Measurements from ENCODE around the gene SLC6A6. TPM values are rescaled to one million over a fixed set of nuclear protein-coding genes. Genes with fewer than 3 reads are reported as not detected.
"Not testable (repeated sequence)": the region's sequence is repeated elsewhere in the genome, so short reads cannot be mapped to it uniquely, and the experiment has no call there.

Gene SLC6A6
- total RNA-seq, 1 donor from 2014 or later, result 354 TPM

DNA sequence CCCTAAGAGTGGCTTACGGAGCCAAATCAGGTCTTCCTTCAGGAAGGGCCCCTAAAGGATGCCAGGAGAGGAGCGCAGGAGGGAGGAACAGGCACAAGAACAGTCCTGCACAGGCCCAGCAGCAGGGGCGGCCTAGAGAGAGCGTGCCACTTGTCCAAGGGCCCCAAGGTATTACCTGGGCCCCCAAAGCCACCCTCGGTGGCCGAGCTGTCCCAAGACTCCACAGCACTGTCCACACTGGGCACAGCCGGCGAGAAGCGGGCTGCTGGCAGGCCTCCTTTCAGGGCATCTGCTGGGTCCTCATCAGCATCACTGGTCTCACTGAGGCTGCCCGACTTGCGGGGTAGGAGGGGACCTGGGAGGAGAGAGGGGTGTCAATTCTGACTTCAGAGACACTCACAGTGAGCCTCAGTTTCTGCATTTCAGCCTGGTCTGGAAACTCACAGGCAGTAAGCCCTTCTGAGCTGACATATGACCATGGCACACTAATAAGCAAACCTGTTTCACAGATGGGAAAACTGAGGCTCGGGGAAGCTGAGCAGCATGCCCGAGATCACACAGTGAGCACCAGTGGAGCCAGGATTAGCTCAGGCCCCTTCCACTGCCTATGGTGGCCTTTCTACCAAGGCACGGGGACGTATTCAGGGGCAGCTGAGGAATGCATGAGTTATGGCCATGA, 104.4 kb downstream of the SLC6A6 start:
- no peak for DNase-seq (ENCODE audit: low read depth)

GRCh38 chr3:14507305-14507741, 104.9 kb downstream of the SLC6A6 start:
- no peak for DNase-seq (ENCODE audit: low read depth)

GRCh38 chr3:14507757-14508504, 105.5 kb downstream of the SLC6A6 start:
- DNase-seq (ENCODE audit: low read depth), result no peak

DNA sequence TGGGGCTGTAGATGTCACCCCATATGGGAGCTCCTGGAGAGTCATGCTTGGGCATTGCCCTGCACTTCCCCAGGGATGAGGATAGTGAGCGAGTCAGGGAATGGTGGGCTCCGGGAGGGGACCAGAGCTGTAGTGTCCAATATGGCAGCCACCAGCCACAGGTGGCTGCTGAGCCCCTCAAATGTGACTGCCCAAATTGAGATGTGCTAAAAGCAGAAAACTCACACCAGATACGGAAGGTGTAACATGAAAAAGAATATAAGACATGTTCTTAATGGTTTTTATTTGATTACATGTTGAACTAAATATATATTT, 106.1 kb downstream of the SLC6A6 start:
- no peak for DNase-seq (ENCODE audit: low read depth)

DNA sequence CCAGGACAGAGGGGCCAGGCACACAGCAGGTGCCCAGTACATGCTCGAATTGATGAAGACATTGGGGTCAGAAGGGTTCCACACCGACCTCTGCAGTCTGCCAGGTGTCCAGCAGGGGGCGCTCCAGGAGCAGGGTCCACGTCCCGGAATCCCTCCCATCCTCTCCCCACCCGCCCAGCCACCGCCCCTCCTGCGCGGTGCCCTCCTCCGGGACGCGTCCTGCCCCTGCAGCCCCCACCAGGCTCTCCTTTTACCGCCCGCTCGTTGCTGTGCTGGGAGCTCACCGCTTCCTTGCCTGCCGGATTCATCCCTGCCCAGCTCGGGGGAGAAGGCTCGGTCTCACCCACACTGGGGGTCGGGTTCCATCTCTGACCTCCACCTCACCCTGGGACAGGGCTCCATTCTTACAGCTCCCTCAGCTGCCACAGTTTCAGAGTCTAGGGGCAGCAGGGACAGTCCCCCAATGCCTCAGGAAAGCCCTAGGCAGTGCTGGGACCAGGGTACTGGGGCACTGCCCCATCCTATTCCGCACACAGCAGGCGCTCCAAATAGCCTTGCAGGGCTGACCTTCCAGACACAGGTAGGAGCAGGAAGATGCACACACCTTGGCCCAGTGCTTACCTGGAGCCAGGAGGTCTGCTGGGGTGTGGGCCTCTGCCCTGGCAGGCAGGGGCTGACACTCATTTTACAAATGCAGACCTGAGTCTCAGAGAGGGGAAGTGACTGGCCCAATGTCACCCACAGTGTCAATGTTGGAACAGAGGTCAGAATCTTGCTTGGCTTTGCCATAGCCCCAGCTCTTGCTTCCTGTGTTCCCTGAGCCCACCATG, 106.8 kb downstream of the SLC6A6 start:
- no peak for DNase-seq (ENCODE audit: low read depth)

- no peak for DNase-seq (ENCODE audit: low read depth)
Measured at GRCh38 chr3:14509796-14510100, 107.3 kb downstream of the SLC6A6 start.

DNA sequence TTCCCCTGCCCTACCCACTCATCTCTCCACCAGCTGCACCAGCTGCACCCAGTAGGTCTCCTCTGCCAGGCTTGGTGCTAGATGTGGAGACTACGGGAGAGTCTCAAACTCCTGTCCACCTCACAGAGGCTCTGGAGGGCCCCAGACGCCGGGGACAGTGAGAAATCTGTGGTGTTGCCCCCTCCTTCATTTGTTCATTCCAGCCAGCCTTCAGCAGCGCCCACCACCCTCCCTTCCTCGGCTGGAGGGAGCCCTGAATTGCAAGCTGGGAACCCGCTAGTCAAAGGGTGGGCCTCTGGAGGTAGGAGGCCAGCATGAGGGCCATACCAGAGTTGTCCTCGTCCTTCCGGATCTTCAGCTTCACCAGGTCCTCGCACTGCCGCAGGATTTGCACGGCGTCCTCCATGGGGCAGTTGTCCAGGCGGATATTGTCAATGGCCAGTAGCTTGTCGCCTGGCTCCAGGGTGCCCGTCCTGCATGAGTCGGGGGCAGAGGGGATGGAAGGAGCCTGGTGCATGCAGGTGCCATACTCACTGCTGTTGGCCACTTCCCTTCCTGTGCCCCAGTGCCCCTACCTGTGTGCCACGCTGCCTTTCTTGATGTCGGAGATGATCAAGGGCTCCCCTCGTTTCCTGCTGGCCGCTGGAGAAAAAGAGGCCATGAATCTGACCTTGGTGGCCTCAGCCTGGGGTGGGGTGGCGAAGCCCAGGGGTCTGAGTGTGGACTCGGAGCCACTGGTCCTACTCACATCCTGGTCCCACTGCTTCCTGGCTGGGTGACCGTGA, 108.6 kb downstream of the SLC6A6 start:
- no peak for DNase-seq (ENCODE audit: low read depth)

DNA sequence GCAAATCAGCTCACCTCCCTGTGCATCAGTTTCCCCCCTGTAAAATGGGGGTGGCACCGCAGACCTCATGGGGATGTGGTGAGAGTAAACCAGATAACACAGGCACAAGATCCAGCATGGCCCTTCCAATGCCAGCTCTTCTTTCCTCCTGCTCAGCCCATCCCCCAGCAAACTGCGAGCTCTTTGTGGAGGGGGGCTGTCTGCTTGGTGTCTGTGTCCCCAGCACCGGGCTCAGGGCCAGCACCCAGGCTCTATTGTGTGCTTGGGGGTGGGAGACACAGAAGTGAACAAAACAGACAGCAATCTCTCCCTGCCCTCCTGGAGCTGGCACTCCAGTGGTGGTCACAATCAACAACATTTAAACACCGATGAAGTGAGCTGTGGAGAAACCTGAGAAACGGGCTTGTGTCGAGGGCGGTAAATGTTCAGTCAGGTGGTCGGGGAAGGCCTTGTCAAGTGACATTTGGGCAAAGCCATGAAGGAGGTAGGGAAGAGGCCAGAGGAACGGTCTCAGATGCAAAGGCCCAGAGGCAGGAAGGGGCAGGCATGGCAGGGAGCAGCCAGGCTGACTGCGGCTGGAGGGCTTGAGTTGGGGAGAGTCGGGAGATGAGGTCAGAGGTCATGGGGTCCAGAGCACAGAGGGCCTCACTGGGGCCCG, 109.3 kb downstream of the SLC6A6 start:
- DNase-seq (ENCODE audit: low read depth), result no peak

DNA sequence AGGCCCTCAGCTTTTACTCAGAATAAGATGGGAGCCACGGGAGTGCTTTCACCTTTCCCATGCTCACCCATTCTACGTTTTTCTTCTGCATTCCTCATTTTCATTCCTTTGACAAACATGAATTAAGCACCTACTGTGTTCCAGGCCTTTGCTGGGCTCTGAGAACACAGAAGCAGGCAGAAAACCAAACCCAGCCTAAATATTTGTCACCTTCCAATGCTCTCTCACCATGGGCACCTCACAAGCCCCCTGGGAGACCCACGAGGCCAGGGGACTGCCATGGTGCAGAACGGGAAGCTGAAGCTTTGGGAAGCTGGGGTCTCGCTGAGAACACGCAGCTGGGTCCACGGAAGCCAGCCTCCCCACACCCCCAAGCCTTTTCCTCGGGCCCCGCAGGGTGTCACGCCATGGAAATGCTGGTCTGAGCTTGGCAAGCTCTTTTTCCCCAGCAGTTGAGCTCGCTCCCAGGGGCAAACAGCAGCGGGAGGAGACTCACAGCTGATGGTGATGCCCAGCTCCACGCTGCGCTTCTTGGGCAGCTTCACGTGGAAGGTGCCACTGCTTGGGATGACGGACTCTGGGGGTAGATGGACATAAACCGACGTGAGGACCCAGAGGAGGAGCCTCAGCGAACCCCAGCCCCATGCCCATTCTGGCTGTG, 110.0 kb downstream of the SLC6A6 start:
- no peak for DNase-seq (ENCODE audit: low read depth)

- no peak for DNase-seq (ENCODE audit: low read depth)
Measured at GRCh38 chr3:14512942-14513327, 110.5 kb downstream of the SLC6A6 start.

DNA sequence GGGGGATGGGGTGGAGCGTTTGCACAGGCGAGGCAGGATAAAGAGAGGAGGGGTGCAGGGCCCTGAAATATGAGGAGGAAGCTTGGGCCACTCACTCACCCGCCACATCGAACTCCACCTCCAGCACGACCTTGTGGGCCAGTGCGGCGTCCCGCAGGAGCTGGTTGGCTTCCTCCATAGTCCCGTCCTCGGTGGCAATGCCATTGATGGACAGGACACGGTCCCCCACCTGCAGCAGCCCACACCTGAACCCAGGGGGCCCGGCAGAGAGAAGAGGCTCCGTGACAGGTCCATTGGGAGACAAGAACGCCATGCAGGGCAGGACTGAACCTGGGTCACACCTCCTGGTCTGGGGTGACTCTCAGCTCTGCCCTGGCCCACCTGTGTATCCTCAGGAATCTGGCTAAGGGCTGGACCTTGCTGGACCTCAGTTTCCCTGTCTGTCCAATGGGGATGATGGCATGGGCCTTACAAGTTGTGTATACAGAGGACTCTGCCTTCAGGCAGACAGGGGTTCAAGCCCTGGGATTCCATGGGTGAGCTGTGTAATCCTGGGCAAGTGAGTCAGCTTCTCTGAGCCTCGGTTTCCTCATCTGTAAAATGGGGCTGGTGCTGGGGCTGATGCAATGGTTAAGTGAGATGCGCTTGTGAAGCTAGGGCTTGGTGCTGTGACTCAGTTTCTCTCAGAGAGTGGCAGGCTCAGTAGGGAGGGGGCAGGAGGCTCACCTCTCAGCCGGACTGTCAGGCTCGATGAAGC, 111.3 kb downstream of the SLC6A6 start:
- no peak for DNase-seq (ENCODE audit: low read depth)

GRCh38 chr3:14514323-14514720, 111.9 kb downstream of the SLC6A6 start:
- DNase-seq (ENCODE audit: low read depth), result no peak

DNA sequence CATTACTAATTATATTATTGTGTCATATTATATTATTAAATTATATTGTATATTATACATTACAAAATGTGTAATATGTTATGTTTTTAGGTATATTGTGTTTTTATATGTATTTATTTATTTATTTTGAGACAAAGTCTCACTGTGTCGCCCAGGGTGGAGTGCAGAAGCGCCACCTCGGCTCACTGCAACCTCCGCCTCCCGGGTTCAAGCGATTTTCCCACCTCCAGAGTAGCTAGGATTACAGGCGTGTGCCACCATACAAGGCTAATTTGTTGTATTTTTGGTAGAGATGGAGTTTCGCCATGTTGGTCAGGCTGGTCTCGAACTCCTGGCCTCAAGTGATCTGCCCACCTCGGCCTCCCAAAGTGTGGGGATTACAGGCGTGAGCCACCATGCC, 113.1 kb downstream of the SLC6A6 start:
- not testable (repeated sequence) for DNase-seq (ENCODE audit: low read depth)

DNA sequence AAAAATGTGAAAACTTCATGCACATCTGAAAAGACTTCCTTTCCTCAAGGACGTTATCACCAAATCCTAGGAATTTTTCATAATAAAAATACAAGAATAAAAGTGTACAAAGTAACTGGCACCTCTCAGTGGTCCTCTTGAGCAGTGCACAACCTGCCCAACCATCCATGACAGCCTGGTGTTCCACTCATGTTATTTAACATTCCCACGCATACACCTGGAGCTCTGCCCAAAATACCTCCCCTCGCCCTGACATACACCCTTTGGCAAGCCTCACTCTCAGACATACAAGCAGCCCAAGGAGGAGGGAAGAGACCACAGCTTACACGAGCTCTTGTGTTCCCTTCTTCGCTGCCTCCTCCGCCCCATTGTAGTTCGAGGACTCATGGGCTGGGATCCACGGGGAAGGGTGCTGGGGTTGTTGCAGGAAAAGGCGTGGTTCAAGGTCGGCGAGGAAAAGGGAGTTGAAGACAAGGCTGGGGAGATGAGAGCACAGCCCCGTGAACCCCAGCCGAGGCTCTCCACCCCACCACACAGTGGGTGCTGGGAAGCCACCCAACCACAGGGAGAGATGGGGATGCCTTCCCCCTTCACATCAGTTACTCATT, 114.4 kb downstream of the SLC6A6 start:
- DNase-seq (ENCODE audit: low read depth), result no peak

GRCh38 chr3:14517601-14518431, 115.4 kb downstream of the SLC6A6 start:
- no peak for DNase-seq (ENCODE audit: low read depth)

- DNase-seq (ENCODE audit: low read depth), result no peak
Measured at GRCh38 chr3:14518432-14518802, 116.0 kb downstream of the SLC6A6 start.

GRCh38 chr3:14518893-14519292, 116.5 kb downstream of the SLC6A6 start:
- no peak for DNase-seq (ENCODE audit: low read depth)

DNA sequence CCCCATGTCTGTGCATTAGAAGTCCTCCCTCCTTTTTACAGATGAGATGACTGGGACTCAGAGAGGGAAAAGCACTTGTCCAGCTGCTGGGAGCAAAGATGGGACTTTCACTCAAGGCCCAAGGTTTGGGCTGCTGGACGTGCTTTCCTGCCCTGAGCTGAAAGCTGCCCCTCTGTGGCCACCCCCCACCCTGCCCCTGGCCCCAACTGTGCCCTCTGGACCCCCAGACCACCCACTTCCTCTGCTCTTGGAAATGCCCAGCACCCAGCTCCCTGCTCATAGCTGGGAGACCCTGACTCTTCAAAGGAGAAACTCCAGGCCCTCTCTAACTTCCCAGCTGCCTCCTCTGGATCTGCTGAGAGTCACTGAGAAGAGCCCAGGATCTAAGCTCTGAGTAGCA, 117.0 kb downstream of the SLC6A6 start:
- no peak for DNase-seq (ENCODE audit: low read depth)

DNA sequence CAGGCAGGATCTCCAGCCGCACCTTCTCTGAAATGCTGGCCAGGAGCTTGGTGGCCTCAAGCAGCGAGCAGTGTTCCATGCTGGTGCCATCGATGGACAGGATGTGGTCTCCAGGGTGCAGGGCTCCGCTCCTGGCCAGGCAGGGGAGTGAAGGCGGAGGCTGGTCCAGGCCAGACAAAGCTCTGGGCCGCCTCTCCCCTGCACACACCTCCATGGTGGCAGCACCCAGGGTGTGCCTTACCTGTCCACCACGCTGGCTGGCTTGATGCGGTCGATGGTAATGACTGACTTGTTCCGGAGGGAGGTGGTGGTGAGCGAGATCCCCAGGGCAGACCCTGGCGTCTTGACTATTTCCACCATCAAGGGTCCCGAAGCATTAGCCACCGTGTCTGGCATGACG, 117.7 kb downstream of the SLC6A6 start:
- no peak for DNase-seq (ENCODE audit: low read depth)

Data from renal cortical epithelial cell (primary cell).